ENCODE measurements around the gene UBAC2. TPM values are rescaled to one million over a fixed set of nuclear protein-coding genes. Genes with fewer than 3 reads are reported as not detected.

The UBAC2 gene
- total and polyA plus RNA-seq, 2 donors (not counting 3 experiments of a cell fraction or from before 2014, with no cell fraction given), result 45.7 to 54.4 TPM

DNA sequence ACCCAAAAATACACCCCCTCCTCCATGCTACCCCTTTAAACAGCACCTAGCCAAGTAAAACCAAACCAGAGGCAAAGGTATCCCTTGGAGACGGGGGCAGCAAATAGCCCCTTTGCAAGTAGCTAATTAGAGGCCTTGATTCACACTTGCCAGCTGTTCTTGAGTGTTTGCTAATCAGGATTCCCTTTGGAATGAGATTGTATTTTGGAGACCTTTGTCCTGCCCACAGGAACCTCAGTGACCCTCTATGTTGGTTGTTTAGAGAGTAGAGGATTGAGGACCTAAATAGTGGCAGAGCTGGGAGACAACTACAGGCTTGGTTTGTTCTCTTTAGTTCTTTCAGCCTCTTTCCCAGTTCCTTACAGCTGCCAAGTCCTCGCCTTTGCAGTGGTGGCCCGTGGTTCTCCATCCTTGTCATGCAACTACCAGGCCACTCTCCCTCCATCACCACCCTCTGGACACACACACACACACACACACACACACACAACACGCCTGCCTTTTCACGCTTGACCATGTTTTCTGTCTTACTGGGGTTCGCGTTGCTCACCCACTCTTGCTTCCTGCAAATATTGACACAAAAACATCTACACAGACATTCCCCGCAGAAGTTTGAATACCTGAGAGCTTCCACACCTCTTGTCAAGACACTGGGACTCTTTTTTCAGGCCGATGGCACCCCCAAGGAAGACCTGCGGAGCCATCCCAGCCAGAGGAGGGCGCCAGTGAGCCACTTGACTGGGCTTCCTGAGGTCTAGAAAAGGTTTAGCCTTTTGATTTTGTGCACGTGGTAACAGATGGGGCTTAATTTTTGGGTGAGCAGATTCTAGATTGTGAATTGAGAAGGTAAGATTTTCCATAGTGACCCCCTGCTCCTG is 186.5 kb downstream of the UBAC2 start:
- TF ChIP-seq, protein P1, sequence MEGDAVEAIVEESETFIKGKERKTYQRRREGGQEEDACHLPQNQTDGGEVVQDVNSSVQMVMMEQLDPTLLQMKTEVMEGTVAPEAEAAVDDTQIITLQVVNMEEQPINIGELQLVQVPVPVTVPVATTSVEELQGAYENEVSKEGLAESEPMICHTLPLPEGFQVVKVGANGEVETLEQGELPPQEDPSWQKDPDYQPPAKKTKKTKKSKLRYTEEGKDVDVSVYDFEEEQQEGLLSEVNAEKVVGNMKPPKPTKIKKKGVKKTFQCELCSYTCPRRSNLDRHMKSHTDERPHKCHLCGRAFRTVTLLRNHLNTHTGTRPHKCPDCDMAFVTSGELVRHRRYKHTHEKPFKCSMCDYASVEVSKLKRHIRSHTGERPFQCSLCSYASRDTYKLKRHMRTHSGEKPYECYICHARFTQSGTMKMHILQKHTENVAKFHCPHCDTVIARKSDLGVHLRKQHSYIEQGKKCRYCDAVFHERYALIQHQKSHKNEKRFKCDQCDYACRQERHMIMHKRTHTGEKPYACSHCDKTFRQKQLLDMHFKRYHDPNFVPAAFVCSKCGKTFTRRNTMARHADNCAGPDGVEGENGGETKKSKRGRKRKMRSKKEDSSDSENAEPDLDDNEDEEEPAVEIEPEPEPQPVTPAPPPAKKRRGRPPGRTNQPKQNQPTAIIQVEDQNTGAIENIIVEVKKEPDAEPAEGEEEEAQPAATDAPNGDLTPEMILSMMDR (IDR thresholded peaks at IDR 0.05; ENCODE audit: extremely low read depth in 1 of 2, insufficient read depth in 1 of 2, low read depth in 1 of 2, low read length in 2 of 2), result peak; percentile 74 to 86
- no peak for TF ChIP-seq POLR2AphosphoS5 (IDR thresholded peaks at IDR 0.05; ENCODE audit: insufficient read depth, low read depth, low read length)
- Histone ChIP-seq H4K20me1 (replicated peaks; ENCODE audit: control insufficient read depth, extremely low read depth, insufficient read depth, low read length) (no peaks in the 10 kb centered on the region), H3K4me1 (ENCODE audit: control insufficient read depth, extremely low read depth, insufficient read depth, low read length) (no peaks in the 10 kb centered on the region), H3K9me3 (replicated peaks; ENCODE audit: control insufficient read depth, insufficient read depth, low read length) (no peaks in the 10 kb centered on the region), H2AFZ (ENCODE audit: low read depth, low read length) (no peak overlapping the region), H3K27me3 (ENCODE audit: control insufficient read depth in 2 of 2, insufficient read depth in 2 of 2, low read length in 2 of 2) (no peaks in the 10 kb centered on the region), H3K9me1 (replicated peaks; ENCODE audit: control insufficient read depth, extremely low read depth, insufficient read depth, low read length) (no peaks in the 10 kb centered on the region), H3K4me2 (ENCODE audit: insufficient read depth, low read length) (no peak overlapping the region), H3K4me3 (replicated peaks in 1 of 3; ENCODE audit: insufficient read depth in 1 of 3, low read depth in 1 of 3, low read length in 3 of 3) (no peak overlapping the region), H3K36me3 (ENCODE audit: control insufficient read depth in 2 of 2, extremely low read depth in 1 of 2, insufficient read depth in 2 of 2, low read length in 2 of 2) (no peaks in the 10 kb centered on the region), H3K79me2 (ENCODE audit: control insufficient read depth, insufficient read depth, low read length) (no peaks in the 10 kb centered on the region), H3K9ac (replicated peaks; ENCODE audit: extremely low read depth, insufficient read depth, low read length) (no peak overlapping the region), H3K27ac (ENCODE audit: insufficient read depth, low read depth, low read length) (no peak overlapping the region)
- intact Hi-C loops (cut with micrococcal nuclease) (loop anchor here (1.0 to 5.0 kb wide), 4 partner anchors 50 to 210 kb away; no protein-coding TSS in a partner anchor), dilution Hi-C loops (cut with MboI; ENCODE audit: extremely low pct_ligation_motif_present, low sequenced_read_pairs) (no loop called here)
- FAIRE-seq (peak; percentile 59), DNase-seq (ENCODE audit: low read depth, low spot score) (peak; percentile 33)
- no TSS peak for BruUV-seq (replicated peaks)
- ChIA-PET POLR2A (no interaction called here), CTCF (interaction anchor here (0.7 to 3.4 kb wide), 12 partner anchors 11 to 211 kb away, joined by 3 to 25 read pairs (median 4); partner anchors contain the start of genes GPR183 and UBAC2)

DNA sequence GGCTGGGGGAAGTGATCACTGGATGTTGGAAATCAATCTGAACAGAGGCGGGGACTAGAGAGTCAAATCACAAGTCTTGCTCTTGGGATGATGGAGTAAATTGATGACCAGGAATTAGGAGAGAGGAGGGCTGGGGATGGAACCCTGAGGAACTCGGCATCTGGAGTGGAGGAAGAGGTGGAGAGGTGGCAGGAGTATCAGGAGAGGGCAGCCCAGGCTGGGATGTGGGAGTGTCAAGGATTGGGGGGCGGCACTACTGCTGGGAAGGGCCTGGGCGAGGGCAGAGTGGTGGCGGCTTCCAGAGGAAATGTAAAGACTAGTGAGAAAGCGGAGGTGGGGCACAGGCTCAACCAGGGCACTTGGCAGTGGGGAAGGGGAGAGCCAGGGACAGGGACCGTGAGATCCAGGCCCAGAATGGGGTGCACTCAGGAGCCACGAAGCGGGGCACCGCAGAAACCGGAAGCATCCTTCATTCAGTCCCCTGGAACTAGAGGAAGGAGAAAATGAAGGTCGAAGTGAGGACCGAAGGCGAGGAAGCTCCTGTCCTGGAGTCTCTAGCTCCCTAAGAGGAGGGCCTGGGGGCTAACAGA is 187.8 kb downstream of the UBAC2 start:
- intact Hi-C loops (cut with micrococcal nuclease) (loop anchor here (5.0 kb wide), 1 partner anchor 76 kb away; no protein-coding TSS in a partner anchor), dilution Hi-C loops (cut with MboI; ENCODE audit: extremely low pct_ligation_motif_present, low sequenced_read_pairs) (no loop called here)
- Histone ChIP-seq H3K79me2 (ENCODE audit: control insufficient read depth, insufficient read depth, low read length) (no peaks in the 10 kb centered on the region), H3K9me1 (replicated peaks; ENCODE audit: control insufficient read depth, extremely low read depth, insufficient read depth, low read length) (no peaks in the 10 kb centered on the region), H3K4me2 (ENCODE audit: insufficient read depth, low read length) (no peak overlapping the region), H3K4me3 (replicated peaks in 1 of 3; ENCODE audit: insufficient read depth in 1 of 3, low read depth in 1 of 3, low read length in 3 of 3) (no peak overlapping the region), H3K4me1 (ENCODE audit: control insufficient read depth, extremely low read depth, insufficient read depth, low read length) (no peaks in the 10 kb centered on the region), H2AFZ (ENCODE audit: low read depth, low read length) (no peak overlapping the region), H3K9ac (replicated peaks; ENCODE audit: extremely low read depth, insufficient read depth, low read length) (no peak overlapping the region), H3K36me3 (ENCODE audit: control insufficient read depth in 2 of 2, extremely low read depth in 1 of 2, insufficient read depth in 2 of 2, low read length in 2 of 2) (no peaks in the 10 kb centered on the region), H3K27me3 (ENCODE audit: control insufficient read depth in 2 of 2, insufficient read depth in 2 of 2, low read length in 2 of 2) (no peaks in the 10 kb centered on the region), H3K27ac (ENCODE audit: insufficient read depth, low read depth, low read length) (no peak overlapping the region), H4K20me1 (replicated peaks; ENCODE audit: control insufficient read depth, extremely low read depth, insufficient read depth, low read length) (no peaks in the 10 kb centered on the region), H3K9me3 (replicated peaks; ENCODE audit: control insufficient read depth, insufficient read depth, low read length) (no peaks in the 10 kb centered on the region)
- ChIA-PET POLR2A (no interaction called here), CTCF (interaction anchor here (0.8 to 3.4 kb wide), 7 partner anchors 13 to 212 kb away, joined by 3 to 25 read pairs (median 4); no protein-coding TSS in a partner anchor)
- no peak for TF ChIP-seq EZH2 (IDR thresholded peaks at IDR 0.05; ENCODE audit: borderline replicate concordance, low read depth, low read length, severe bottlenecking)
- no peak for TF ChIP-seq POLR2A (IDR thresholded peaks at IDR 0.05; ENCODE audit: low read depth, low read length)
- TF ChIP-seq, protein P1 (IDR thresholded peaks at IDR 0.05; ENCODE audit: extremely low read depth in 1 of 2, insufficient read depth in 1 of 2, low read depth in 1 of 2, low read length in 2 of 2), result no peak
- BruUV-seq (replicated peaks), result no TSS peak
- no peak for DNase-seq (ENCODE audit: low read depth, low spot score)
- no peak for FAIRE-seq
